GM19455 (cell line): ENCODE results near the gene SOWAHA.

Experiments used
- ATAC-seq: cut with Tn5 transposase; IDR thresholded peaks from one replicate; pipeline ENCODE4 v1.9.1; 2021; ENCODE audit not compliant: unreplicated experiment

The SOWAHA gene

DNA sequence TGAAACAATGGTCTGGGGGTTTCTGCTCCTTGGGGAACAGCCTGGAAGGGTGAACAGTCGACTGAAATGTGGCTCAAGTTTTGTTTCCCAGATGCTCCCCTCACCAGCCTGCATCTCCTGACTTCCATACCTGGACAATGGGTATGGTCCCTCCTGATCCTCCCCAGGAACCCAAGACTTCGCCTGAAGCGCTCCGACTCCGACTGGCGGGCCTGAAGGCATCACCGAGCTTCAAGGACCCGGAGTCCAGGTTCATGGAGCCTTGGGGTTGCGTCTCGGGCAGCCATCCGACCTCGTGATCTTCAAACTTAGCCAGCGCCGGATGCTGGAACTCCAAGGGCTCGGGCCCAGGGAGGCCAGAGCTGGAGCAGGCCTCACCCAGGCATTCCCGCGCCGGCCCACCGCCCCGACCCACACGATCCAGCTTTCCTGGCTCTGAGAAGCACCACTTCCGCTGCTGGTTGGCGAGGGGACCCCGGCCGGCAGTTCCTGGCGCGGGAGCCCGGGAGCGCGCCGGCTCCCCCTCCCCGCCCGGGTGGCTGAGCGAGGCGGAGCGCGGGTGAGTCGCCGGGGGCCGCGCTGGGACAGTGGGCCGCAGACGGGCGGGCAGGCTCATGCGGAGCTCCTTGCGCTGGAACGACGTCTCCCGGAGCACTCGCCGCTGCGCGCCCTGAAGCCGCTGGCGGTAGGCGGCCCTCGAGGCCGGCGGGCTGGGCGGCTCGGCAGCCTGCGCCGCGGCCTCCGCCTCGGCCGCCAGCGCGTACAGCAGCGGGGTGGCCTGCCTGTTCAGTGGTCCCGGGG, 12.1 kb downstream of the SOWAHA start:
- no peak for ATAC-seq

DNA sequence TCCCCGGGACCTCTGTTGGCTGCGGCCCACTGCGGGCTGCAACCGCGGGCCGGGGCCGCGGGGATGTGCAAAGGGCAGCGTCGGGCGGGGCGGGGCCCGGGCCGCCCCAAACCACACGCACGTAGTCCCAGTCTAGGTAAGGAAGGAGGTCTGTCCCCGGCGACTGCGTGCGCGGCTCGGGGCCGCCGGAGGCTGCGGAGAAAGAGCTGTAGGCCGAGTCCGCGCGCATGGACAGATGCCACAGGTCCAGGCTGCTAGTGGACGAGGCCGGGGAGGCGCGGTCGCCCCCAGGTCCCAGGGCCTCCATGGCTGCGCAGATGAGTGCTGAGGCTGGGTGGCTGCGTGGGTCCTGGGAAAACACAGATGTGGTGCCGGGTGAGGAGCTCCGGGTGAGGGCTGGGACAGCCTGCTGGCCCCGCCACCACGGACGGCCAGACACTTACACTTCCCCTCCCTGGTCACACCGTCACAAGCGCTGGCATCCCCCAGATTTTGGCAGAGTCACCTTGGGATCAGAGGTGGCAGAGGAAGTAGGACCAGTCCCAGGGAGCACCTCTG, 12.8 kb downstream of the SOWAHA start:
- ATAC-seq: no peak

DNA sequence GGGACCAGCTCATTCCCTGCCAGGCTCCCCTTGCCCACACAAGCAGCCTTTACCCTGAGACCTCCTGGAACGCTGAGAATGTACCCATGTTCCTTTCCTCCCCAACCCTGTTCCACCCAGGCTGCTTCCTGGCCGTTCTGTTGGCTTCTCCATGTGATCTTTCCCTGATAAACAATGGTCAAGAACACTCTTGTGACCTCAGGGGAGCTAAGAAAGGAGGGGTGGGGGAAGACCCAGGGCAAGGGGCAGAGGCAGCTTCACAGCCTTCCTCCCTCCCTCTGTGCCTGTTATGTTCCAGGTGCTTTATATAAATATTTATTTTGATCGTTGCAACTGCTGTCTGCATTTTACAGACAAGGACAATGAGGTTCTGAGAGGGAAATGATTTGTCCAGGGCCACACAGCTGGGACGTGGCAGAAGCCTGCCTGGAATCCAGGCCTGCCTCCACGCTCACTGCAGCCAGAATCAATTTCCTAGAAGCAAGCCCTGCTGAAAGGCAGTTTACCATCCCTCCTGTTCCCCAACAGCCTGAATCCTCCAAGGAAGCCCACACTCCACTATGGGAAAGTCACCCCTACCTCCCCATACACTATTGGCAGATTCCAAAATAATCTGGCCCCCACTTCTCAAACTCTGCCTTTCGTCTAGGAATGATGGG, 13.5 kb downstream of the SOWAHA start:
- ATAC-seq: no peak

DNA sequence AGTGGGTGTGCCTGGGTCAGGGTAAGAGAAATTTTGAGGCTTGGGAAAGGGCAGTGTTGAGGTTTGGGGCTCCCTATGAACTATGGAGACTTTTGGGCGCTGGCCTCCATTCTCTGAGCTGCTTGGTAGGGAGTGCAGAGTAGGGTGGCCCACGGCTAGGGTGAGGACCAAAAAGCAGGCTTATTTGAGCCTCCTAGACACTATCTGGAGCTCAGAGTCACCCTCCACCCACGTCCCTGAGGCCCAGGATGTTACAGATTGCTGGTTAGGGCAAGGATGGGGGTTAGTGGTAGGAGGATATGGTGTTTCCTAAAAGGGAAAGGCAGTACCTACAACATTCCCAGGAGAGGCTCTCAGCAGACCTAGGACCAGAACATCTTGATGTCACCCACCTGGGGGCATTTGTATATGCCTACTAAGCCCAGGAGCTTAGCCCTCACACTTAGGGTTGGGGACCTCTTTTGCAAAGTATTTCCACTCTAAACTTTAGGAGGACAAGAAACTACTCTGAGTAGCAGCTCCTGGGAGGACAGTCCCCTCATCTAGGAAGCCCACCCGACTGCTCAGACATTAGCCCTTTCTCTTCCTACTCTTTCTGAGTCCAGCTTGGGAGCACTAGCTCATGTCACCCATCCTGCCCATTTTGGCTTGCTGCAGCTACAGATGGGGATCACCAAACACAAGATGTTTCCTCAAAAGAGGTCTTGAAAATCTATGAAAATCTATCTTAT, 15.0 kb downstream of the SOWAHA start:
- ATAC-seq: no peak

DNA sequence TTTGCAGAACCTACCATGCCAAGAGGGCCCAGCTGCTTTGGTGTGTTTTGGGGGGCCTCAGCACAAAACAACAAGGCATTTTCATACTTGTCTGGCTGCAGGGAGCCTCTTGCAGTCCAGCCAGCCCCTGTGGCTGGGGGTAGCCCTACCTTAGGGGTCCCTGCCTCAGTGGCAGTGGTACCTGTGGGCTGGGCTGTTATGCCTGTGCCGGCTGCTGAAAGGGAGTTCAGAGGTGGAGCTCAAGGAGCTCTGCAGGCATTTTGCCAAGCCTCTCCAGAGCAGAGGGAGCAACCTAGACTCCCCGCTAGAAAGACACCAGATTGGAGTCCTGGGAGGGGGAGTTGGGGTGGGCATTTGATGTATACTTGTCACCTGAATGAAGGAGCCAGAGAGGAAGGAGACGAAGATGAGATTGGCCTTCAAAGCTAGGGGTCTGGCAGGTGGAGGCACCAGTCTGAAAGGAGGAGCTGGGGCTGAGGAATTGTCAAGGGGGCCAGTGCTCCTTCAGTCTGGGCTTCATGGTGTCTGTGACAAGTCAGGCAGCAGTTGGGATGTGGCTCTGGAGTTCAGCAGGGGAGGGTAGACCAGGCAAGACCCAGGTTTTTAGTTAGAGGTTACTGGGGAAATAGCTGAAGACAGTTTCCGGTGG, 15.9 kb downstream of the SOWAHA start:
- ATAC-seq: no peak

DNA sequence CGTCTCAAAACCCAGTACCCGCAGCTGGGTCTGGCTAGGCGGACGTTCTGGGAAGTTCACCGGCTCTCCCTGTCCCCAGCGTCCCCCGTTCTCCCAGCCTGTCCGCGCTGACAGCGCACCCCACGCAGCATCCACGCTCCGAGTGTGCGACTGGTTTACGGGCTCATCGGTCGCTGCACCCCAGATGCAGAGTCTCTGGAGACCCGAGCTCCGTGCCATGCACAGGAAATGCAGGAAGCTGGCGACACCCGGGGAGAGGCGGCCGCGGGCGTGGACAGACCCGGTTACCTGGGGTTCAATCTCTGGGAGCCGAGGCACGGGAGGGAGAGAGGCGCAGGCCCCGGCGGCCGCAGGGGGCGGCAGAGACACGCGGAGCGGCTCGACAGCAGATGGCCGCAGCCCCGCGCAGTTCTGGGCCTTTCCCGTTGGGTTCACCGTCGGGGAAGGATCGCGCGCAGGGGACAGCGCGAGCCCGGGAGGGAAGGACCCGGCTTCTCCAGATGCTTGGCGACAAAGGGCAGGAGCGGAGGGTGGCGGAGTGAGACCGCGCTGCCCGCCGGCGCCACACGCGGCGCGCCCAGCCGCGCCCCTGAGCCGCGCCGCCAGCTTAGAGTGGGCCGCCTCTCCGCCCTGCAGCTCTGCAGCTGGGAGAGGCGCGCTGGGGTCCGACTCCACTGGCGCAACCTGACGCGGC, 16.8 kb downstream of the SOWAHA start:
- ATAC-seq: peak; percentile 84

DNA sequence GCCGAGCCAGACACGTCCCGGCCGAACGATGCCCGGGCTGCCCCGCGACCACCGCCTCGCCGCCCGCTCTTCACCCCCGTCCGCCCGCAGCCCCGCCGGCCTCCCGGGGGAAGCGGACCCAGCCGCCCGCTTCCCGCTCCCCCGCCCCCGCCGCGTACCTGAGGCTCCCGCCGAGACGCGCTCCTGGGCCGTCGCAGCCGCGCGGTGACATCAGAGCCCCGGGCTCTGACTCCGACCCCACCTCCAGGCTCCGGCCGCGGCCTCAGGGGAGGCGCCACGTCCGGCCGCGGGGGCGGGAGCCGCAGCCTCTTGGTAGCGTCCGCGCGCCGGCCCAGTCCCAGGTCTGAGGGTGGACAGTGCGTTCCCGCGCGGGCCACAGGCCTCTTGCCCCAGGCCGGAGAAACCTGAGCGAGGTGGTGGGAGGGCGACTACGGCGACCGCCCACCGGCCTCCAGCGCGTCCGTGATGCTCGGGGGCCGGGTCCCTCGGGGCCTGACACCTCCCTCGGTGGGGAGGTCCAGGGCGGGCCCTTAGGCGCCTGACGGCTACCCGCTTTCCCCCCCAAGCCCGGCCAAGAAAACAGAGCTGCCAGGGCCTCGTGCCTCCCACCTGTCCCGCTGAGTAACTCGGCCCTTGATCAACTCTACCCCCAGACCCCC, 17.5 kb downstream of the SOWAHA start, which contains the start of gene SHROOM1:
TSS of gene SHROOM1 (minus strand) at position 212 of the 659 bp plus-strand sequence. CDS start 4,507 bp downstream, outside the sequence.
- ATAC-seq: peak; percentile 76

DNA sequence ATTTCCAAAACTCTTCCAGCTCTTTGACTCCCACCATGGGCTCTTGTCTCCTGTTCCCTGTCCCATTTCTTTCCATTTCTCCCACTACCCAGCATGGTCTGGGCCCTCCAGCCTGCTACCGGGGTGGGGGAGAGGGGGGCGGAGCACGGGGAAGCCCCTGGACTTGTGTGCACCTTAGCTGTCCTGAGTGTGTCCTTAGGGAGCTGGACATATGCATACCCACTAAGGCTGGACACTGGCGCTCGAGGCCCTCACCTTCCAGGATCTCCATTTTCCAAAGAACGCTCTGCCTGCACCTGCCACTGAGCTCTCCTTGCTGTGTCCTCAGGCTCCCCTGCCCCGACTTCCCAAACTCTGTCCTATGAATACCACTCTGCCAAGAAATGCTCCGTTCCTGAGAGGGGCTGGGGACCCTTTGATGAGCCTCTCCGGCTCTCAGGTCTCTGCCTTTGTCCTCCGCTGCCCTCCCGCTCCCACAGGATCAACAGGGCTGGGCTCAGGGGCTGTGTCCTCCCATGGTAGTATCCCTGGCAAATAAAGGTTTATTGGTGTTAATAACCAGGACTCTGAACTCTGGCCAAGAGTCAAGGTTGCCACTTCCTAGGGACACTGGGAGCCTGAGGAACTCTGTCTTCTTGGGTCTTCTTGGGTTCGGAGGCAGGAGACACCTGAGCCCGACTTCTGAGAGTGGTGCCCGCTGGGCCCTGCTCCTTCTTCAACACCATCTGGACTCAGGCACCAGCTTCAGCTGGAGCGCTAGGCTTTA, 18.2 kb downstream of the SOWAHA start:
- ATAC-seq: no peak

DNA sequence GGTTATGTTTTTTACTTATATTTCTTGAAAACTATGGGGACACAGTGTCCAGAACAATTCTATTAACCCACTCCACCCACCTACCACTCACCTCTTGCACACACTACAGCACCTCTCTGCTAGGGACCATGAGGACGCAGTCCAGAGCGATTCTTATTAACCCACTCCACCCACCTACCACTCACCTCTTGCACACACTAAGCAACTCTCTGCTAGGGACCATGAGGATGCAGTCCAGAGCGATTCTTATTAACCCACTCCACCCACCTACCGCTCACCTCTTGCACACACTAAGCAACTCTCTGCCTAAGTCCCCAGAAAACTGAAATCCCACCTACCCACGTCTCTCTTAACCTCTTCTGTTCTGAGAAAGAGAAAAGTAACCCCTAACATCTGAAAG, 19.5 kb downstream of the SOWAHA start:
- no peak for ATAC-seq

DNA sequence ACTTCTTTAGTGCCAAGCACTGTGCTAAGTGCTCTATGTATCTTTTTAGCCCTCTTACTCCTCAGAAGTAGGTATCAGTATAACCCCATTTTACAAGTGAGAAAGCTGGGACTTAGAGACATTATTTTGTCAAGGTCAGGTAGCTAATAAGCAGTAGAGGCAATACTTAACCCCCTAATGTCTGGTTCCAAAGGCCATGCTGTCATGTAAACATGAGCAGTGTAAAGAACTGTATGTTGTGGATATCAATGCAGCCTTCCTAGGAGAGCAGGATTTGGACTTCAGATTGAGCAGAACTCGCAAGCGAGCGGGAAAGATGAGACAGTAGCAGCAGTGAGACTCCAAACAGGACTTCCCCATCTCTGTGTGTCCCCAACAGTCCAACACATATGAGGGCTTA, 21.0 kb downstream of the SOWAHA start:
- no peak for ATAC-seq

DNA sequence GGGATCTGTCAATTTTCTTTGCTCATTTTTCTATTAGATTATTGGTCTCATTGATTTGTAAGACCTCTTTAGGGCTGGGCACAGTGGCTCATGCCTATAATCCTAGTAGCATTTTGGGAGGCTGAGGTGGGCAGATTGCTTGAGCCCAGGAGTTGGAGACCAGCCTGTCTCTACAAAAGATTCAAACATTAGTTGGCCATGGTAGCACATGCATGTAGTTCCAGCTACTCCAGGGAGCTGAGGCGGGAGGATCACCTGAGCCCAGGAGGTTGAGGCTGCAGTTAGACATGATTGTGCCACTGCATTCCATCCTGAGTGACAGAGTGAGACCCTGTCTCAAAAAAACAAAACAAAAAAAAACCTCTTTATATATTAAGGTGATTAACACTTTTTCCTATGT, 23.8 kb downstream of the SOWAHA start:
- no peak for ATAC-seq

DNA sequence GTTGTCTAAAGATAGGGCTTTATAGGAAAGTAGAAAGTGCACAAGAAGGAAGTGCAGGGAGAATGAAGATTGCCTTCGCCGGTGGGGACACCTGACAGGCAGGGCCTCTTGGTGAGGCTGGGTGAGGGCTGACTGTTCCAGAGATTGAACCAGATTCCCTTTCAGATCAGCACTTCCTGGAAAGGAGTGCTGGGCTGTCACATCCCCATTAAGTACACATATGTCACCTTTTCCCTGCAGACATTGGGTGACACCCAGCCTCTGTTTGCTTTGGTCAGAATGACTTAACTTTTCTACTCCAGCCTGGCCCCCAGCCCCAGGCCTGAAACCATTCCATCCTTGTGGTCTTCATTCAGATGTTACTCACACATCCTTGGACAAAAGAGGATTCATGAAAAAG, 24.8 kb downstream of the SOWAHA start:
- ATAC-seq: no peak

DNA sequence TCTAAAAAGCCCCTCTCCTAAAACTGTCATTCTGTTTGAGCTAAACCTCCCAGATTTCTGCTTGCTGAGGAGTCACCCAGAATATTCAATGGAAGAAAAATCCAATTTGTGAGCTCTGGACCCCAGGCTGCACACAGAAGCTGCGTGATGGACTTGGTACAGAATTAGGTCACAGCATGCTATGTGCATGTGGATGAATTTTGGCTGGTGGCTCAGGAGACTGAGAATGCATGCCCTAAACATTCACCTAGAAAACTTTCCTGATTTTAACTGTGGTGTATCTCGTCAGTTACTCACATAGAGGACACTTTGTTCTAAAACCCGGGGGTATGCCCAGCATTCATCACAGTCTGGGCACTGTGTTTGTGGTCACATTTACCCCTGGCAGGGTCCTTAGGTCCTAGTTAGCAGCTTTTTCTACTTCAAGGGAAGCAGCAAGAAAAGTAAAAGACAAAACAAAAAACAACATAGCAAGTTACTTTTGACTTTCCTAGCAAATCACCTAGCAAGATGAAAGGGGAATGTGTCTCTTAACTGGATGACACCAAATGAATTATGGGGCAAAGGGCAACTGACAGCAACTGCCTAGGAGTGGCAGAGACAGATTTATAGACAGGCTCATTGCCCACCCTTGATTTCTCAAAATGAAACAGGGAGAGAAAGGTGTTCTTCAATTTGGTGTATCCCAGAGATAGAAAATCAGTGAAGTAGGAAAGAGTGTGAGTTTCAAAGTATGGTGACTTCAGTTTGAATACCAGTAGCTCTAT, 25.6 kb downstream of the SOWAHA start:
- ATAC-seq: no peak

DNA sequence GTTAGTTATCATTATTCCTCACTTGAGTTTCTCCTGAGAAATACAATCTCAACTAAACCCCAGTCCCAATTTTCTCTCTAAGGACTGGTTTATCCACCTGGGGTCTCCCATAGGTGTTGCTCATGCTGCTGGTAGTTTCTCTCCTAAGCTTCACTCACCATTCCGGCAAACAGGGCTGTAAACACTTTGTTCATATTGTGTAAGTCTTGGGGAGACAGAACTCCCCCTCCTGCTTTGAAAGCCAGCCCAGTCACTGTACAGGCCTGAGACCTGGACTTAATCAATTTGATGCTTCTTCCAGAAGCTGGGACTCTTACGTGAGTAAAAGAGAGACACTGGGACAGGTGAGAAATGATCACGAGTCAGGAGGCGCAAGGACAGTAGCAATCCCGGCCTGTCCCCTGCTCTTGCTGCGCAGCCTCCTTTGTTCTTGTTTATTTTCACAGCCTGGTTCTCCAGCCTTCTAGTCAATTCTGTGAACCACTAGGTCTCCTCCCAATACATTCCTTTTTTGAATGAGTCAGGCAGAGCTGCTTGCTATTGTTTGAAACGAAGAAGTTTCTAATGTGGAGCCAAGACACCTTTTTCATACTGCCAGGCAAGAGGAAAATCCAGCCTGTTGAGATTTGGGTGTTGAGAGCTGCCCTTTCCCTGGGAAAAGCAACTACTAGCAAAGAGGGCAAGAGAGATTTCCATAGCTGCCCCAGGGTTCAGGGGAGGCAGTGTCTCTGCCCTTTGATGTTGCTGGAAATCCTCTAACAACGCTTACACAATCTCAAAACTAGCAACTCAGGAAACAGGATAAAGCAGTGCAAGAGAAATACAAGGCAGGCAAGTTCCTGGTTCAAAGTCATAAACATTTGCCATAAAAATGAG, 26.6 kb downstream of the SOWAHA start:
- no peak for ATAC-seq

DNA sequence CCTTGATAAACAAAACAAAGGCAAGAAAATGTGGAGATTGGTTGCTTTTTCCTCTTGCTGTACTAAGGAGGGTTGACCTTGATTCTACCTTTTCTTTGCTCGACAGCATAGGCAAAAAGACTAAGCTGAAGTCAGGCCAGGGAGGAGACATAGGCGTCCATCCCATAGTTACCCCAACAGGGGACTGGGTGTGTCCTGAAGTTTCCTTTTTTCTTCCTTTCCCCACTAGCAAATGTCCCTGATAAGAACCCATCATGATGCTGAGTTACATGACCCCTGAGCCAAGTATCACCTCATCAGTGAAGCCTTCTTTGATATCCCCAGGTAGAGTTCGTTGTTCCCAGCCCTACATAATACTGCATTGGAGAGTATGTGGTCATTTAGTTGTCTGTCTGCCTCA, 27.2 kb downstream of the SOWAHA start:
- no peak for ATAC-seq

DNA sequence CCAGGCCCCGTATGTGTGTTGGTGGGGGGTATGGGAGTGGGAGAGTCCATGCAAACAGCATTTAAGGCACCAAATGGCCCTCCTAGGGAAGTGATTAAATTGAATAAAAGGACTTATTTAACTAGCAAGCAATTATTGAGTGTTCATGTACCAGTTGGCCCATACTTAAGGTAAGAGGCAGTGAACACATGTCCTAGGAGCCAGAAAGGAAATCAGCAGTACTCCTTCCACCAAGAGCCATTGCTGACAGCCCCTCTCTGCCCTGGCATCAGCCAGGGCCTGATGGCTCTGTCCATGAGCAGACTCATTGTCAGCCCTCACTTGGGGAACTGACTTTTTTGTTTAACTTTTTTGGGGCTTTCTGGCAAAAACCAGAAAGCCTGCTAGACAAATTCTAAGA, 27.8 kb downstream of the SOWAHA start:
- no peak for ATAC-seq

DNA sequence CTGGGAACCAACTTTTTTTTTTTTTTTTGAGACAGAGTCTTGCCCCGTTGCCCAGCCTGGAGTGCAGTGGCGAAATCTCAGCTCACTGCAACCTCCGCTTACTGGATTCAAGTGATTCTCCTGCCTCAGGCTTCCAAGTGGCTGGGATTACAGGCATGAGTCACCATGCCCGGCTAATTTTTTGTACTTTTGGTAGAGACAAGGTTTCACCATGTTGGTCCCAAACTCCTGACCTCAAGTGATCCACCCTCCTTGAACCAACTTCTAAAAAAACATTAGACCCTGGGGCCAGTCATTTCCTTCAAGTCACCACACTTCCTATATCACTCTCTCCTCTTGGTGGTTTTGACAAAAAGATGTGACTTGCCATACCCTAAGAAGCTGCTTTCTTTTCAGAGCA, 28.2 kb downstream of the SOWAHA start:
- no peak for ATAC-seq
